ENCODE data around the gene IRX1. TPM values are rescaled to one million over a fixed set of nuclear protein-coding genes. Genes with fewer than 3 reads are reported as not detected.

The IRX1 gene
- total RNA-seq, 1 donor from 2014 or later, result not detected

- intact Hi-C loops (cut with micrococcal nuclease), result no loop called here
These were observed 54.7 kb downstream of the IRX1 start for GRCh38 chr5:3650320-3650719.

- intact Hi-C loops (cut with micrococcal nuclease), result no loop called here
These were observed 55.2 kb downstream of the IRX1 start for GRCh38 chr5:3650868-3651267.
